Measurements from ENCODE around the gene GMEB1. TPM values are rescaled to one million over a fixed set of nuclear protein-coding genes. Genes with fewer than 3 reads are reported as not detected.
"Not testable (repeated sequence)": the region's sequence is repeated elsewhere in the genome, so short reads cannot be mapped to it uniquely, and the experiment has no call there.

Gene GMEB1
- polyA plus RNA-seq, 1 experiment: 6.6 TPM

DNA sequence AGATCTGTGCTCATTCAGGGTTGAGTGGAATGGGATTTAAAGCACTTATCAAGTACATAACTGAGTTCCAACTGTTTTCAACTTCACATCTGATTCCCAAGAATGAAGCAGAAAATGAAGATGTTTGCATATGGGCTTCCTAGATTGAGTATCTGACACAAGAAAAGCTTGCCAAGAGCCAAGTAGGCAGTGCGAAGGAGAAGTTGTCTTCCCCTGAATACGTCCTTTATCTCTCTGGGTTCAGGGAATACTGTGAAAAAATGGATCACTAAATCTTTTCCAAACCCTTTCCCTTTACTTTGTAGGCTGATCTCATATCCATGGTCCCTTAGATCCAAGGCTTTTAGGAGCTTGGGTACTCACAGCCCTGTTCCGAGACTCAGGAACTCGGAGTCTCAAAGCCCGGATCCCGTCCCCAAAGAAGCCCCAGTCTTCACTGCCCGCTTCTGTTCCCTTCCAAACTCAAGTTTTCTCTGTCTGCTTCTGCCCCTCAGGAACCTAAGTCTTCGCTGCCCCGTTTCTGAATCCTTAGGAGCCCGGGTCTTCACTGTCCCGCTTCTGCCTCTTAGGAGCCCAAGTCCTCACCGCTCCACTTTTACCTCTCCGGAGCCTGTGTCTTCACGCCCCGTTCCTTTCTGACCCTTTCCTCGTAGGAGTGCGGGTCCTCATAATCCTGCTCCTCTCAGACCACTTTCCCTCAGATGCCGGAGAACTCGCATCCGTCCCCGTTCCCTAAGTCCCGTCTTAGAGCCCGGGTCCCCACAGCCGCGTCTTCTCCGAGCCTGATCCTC, 26.3 kb upstream of the GMEB1 start:
- DNase-seq (ENCODE audit: low read depth): no peak
- TF ChIP-seq, protein P1, sequence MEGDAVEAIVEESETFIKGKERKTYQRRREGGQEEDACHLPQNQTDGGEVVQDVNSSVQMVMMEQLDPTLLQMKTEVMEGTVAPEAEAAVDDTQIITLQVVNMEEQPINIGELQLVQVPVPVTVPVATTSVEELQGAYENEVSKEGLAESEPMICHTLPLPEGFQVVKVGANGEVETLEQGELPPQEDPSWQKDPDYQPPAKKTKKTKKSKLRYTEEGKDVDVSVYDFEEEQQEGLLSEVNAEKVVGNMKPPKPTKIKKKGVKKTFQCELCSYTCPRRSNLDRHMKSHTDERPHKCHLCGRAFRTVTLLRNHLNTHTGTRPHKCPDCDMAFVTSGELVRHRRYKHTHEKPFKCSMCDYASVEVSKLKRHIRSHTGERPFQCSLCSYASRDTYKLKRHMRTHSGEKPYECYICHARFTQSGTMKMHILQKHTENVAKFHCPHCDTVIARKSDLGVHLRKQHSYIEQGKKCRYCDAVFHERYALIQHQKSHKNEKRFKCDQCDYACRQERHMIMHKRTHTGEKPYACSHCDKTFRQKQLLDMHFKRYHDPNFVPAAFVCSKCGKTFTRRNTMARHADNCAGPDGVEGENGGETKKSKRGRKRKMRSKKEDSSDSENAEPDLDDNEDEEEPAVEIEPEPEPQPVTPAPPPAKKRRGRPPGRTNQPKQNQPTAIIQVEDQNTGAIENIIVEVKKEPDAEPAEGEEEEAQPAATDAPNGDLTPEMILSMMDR (IDR thresholded peaks at IDR 0.05; ENCODE audit: insufficient read depth, low read depth, low read length): no peak
- H3K36me3 ChIP-seq (ENCODE audit: control insufficient read depth, insufficient read depth, low read length): no peaks in the 10 kb centered on the region
- peak overlapping the region; percentile 71 for H3K4me3 ChIP-seq (ENCODE audit: low read depth, low read length)
- ChIA-PET POLR2A (interaction anchor here (0.6 to 0.8 kb wide), 2 partner anchors 236 to 245 kb away, joined by 3 read pairs; no protein-coding TSS in a partner anchor), CTCF (interaction anchor here (1.0 to 4.1 kb wide), 4 partner anchors 19 to 234 kb away, joined by 3 to 16 read pairs (median 4); no protein-coding TSS in a partner anchor)
- no peaks in the 10 kb centered on the region for H3K27me3 ChIP-seq (ENCODE audit: control insufficient read depth, insufficient read depth, low read length)

GRCh38 chr1:28642847-28643635, 25.5 kb upstream of the GMEB1 start, which contains the start of gene TAF12:
TSS of gene TAF12 (minus strand) at chr1:28643067. CDS start at chr1:28622081, 20,986 bp downstream.
- POLR2A ChIA-PET: interaction anchor here (0.6 to 1.1 kb wide), 21 partner anchors 28 to 1935 kb away, joined by 3 to 25 read pairs (median 9); partner anchors contain the start of genes SRSF4 and YTHDF2
- peak; percentile 85 for DNase-seq (ENCODE audit: low read depth)

DNA sequence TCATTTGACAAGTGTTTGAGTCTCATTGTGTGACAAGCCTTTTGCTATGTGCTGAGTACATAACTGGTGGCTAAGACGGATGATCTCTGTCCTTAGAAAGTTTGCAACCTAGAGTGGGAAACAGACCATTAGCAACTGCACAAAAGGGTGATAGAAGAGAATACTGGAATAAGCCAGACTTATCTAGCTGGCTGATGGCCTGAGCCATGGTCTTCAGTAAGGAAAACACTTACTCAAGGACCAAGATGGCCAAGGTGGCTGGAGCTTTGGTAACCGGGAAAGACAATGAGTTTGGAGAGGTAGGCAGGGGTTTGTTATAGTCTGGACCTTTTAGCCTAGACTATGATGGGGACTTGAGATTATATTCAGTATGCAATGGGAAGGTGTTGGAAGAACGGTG, 24.1 kb upstream of the GMEB1 start:
- Histone ChIP-seq H3K4me3 (ENCODE audit: low read depth, low read length) (no peak overlapping the region), H3K36me3 (ENCODE audit: control insufficient read depth, insufficient read depth, low read length) (no peaks in the 10 kb centered on the region), H3K27me3 (ENCODE audit: control insufficient read depth, insufficient read depth, low read length) (no peaks in the 10 kb centered on the region)
- ChIA-PET CTCF (interaction anchor here (0.6 to 4.1 kb wide), 3 partner anchors 41 to 232 kb away, joined by 3 to 16 read pairs (median 5); no protein-coding TSS in a partner anchor), POLR2A (interaction anchor here (0.7 kb wide), 1 partner anchor 54 kb away, joined by 6 read pairs; no protein-coding TSS in a partner anchor)
- TF ChIP-seq, protein P1 (IDR thresholded peaks at IDR 0.05; ENCODE audit: insufficient read depth, low read depth, low read length): no peak
- DNase-seq (ENCODE audit: low read depth): no peak

More at GRCh38 chr1:28642847-28643635, 25.5 kb upstream of the GMEB1 start, which contains the start of gene TAF12:
- H3K27me3 ChIP-seq (ENCODE audit: control insufficient read depth, insufficient read depth, low read length): no peaks in the 10 kb centered on the region
- TF ChIP-seq, protein P1 (IDR thresholded peaks at IDR 0.05; ENCODE audit: insufficient read depth, low read depth, low read length): peak; percentile 36
- H3K36me3 ChIP-seq (ENCODE audit: control insufficient read depth, insufficient read depth, low read length): no peaks in the 10 kb centered on the region
- CTCF ChIA-PET: interaction anchor here (0.6 to 4.1 kb wide), 6 partner anchors 81 to 234 kb away, joined by 3 to 16 read pairs (median 3); no protein-coding TSS in a partner anchor
- peak within 1 kb of the TSS; percentile 71 for H3K4me3 ChIP-seq (ENCODE audit: low read depth, low read length)

- not testable (repeated sequence) for DNase-seq (ENCODE audit: low read depth); H3K36me3 ChIP-seq (ENCODE audit: control insufficient read depth, insufficient read depth, low read length); H3K27me3 ChIP-seq (ENCODE audit: control insufficient read depth, insufficient read depth, low read length); H3K4me3 ChIP-seq (ENCODE audit: low read depth, low read length)
- ChIA-PET POLR2A (interaction anchor here (0.7 kb wide), 1 partner anchor 140 kb away, joined by 3 read pairs; the partner anchor contains the start of gene RCC1), CTCF (interaction anchor here (0.6 to 4.1 kb wide), 3 partner anchors 90 to 1675 kb away, joined by 3 to 16 read pairs (median 5); no protein-coding TSS in a partner anchor)
Measured at GRCh38 chr1:28645406-28645805, 23.2 kb upstream of the GMEB1 start.

- CTCF ChIA-PET: interaction anchor here (1.0 kb wide), 1 partner anchor 231 kb away, joined by 3 read pairs; no protein-coding TSS in a partner anchor
- TF ChIP-seq, protein P1 (IDR thresholded peaks at IDR 0.05; ENCODE audit: insufficient read depth, low read depth, low read length): no peak
- H3K36me3 ChIP-seq (ENCODE audit: control insufficient read depth, insufficient read depth, low read length): no peaks in the 10 kb centered on the region
- H3K27me3 ChIP-seq (ENCODE audit: control insufficient read depth, insufficient read depth, low read length): no peaks in the 10 kb centered on the region
- H3K4me3 ChIP-seq (ENCODE audit: low read depth, low read length): no peak overlapping the region
- peak; percentile 20 for DNase-seq (ENCODE audit: low read depth)
- POLR2A ChIA-PET: no interaction called here
Measured at GRCh38 chr1:28646040-28646439, 22.5 kb upstream of the GMEB1 start.

All from BJ (cell line).